ENCODE data around the gene DAAM1. TPM values are rescaled to one million over a fixed set of nuclear protein-coding genes. Genes with fewer than 3 reads are reported as not detected.

DAAM1 gene
- total RNA-seq, 1 experiment from 2014 or later: 13.3 TPM

GRCh38 chr14:59262717-59263454 is 74.4 kb downstream of the DAAM1 start:
- no peak for ATAC-seq
- intact Hi-C loops (cut with micrococcal nuclease; ENCODE audit: unreplicated experiment) (no loop called here), in situ Hi-C loops (cut with HindIII; ENCODE audit: low pct_unique_long_range_greater_than_20kb, low sequenced_read_pairs) (no loop called here)
- Histone ChIP-seq H3K36me3 (ENCODE audit: control insufficient read depth, insufficient read depth, low read length) (no peaks in the 10 kb centered on the region), H3K4me1 (ENCODE audit: control insufficient read depth, insufficient read depth, low read length) (no peaks in the 10 kb centered on the region), H3K9me3 (ENCODE audit: control insufficient read depth, insufficient read depth, low read depth, low read length) (no peaks in the 10 kb centered on the region), H3K27ac (ENCODE audit: low read length) (no peak overlapping the region), H3K27me3 (ENCODE audit: control insufficient read depth, insufficient read depth, low read length) (no peaks in the 10 kb centered on the region), H3K4me3 (ENCODE audit: low read depth in 2 of 2, low read length in 2 of 2) (no peak overlapping the region)
- DNase-seq (ENCODE audit: low read depth, low spot score): no peak
- no TSS peak for BruUV-seq (replicated peaks)
- peak; percentile 21; the same call in 1 of the 2 replicates for TF ChIP-seq CTCF (IDR thresholded peaks at IDR 0.05)
- TF ChIP-seq SIN3A (IDR thresholded peaks at IDR 0.05; ENCODE audit: borderline replicate concordance, insufficient read depth, low read depth, low read length): no peak
- ChIA-PET CTCF (no interaction called here), POLR2A (no interaction called here)

- TF ChIP-seq CTCF (IDR thresholded peaks at IDR 0.05): no peak
- TF ChIP-seq TCF7L2 (IDR thresholded peaks at IDR 0.05; ENCODE audit: low read depth, low read length): no peak
- no peak for TF ChIP-seq SIN3A (IDR thresholded peaks at IDR 0.05; ENCODE audit: borderline replicate concordance, insufficient read depth, low read depth, low read length)
- no peak for TF ChIP-seq REST (IDR thresholded peaks at IDR 0.05; ENCODE audit: insufficient read depth in 1 of 2, low read depth in 2 of 2, low read length in 1 of 2)
- TF ChIP-seq POLR2AphosphoS5 (IDR thresholded peaks at IDR 0.05; ENCODE audit: low read depth, low read length): no peak
- POLR2A ChIA-PET: no interaction called here
- no peak for DNase-seq (ENCODE audit: low read depth, low spot score)
Measured at GRCh38 chr14:59265808-59266207, 77.3 kb downstream of the DAAM1 start.

More at GRCh38 chr14:59265808-59266207, 77.3 kb downstream of the DAAM1 start:
- CTCF ChIA-PET: no interaction called here
- H3K4me1 ChIP-seq (ENCODE audit: control insufficient read depth, insufficient read depth, low read length): no peaks in the 10 kb centered on the region
- H3K27ac ChIP-seq (ENCODE audit: low read length): no peak overlapping the region
- H3K4me3 ChIP-seq (ENCODE audit: low read depth in 2 of 2, low read length in 2 of 2): no peak overlapping the region
- no peak for ATAC-seq
- in situ Hi-C loops (cut with HindIII; ENCODE audit: low pct_unique_long_range_greater_than_20kb, low sequenced_read_pairs) (no loop called here), intact Hi-C loops (cut with micrococcal nuclease; ENCODE audit: unreplicated experiment) (no loop called here)
- BruUV-seq (replicated peaks): no TSS peak
- H3K9me3 ChIP-seq (ENCODE audit: control insufficient read depth, insufficient read depth, low read depth, low read length): no peaks in the 10 kb centered on the region
- no peaks in the 10 kb centered on the region for H3K27me3 ChIP-seq (ENCODE audit: control insufficient read depth, insufficient read depth, low read length)
- no peaks in the 10 kb centered on the region for H3K36me3 ChIP-seq (ENCODE audit: control insufficient read depth, insufficient read depth, low read length)

All from Panc1 (cell line).